NCI-H1694 (cell line): ENCODE measurements around the gene SCUBE1.

ENCODE experiments used
- DNase-seq: peaks from one replicate; lab custom pipeline; 2025; lab: John Stamatoyannopoulos, UW

The SCUBE1 gene

GRCh38 chr22:43257549-43257948 lies 85.6 kb downstream of the SCUBE1 start:
- no peak for DNase-seq

GRCh38 chr22:43256976-43257545 lies 86.1 kb downstream of the SCUBE1 start:
- DNase-seq, result no peak

- no peak for DNase-seq
These were observed 86.6 kb downstream of the SCUBE1 start for GRCh38 chr22:43256569-43256968.

GRCh38 chr22:43255299-43255698 lies 87.9 kb downstream of the SCUBE1 start:
- DNase-seq, result no peak

DNA sequence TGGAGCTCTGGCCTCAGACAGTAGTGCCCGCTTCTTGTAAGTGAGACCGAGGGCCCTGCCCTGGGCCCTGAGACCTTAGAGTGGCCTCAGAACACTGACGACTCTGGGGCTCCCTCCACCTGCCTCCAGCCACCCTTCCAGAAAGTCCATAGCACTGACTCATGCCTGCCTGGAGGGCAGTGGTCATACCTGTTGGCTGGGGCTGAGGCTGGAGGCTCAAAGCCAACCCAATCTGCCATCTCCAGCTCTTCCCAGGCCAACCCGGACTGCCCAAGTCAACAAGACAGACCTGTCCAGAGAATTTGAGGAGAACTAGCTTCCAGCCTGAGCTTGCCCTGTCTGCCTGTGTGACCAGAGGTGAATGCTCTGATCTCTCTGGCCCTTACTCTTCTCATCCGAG lies 89.3 kb downstream of the SCUBE1 start:
- DNase-seq, result no peak

DNA sequence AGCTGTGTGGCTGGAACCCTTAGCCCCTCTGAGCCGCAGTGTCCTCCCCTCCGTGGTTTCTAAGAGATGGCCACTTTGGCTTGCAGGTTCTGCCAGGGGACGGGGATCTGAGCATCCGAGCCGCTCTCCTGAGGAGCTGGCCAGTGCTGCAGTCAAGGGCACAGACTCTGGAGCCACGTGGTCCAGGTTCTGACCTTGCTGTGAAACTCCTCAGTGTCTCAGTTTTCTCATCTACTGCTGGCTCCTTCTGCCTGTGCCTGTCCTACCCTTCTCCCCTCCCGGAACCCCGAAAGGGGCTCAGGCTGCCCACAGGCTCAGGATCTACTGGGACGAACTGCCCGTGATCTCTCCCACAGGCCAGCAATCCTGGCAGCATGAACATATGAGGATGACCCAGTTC lies 90.9 kb downstream of the SCUBE1 start:
- DNase-seq, result no peak

DNA sequence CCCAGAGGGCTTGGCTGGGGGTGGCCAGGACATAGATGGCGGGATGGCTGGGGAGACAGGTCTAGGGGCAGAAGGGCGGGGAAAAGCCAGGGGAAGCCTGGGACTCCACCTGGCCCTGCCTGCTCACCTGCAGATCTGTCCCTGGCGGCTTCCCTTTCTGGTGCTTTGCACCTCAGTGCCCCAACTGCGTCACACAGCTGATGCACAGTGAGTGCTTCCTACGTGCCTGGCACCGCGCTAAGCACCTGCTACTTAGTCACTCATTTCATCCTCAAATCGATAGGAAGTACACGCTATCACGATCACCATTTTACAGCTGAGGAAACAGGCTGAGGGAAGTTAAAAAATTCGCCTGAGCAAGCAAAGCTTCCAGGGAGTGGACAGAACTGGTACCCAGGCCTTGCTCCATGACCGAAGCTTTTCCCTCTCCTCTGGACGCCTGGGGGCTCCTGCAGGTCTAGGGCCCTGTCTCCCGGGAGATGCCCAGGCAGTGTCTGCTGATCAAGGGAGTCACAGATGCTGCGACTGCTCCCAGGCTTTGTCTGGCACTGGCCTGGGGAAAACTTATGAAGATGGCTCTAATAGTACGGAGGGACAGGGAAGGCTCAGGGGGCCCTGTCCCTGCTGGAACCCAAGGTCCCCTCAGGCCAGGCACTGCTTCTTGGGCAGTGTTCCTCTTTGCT lies 93.2 kb downstream of the SCUBE1 start:
- no peak for DNase-seq

GRCh38 chr22:43247546-43248260 lies 95.5 kb downstream of the SCUBE1 start:
- DNase-seq, result no peak

- DNase-seq, result no peak
These were observed 97.0 kb downstream of the SCUBE1 start for GRCh38 chr22:43246188-43246587.

- DNase-seq, result no peak
These were observed 97.5 kb downstream of the SCUBE1 start for GRCh38 chr22:43245717-43246116.

DNA sequence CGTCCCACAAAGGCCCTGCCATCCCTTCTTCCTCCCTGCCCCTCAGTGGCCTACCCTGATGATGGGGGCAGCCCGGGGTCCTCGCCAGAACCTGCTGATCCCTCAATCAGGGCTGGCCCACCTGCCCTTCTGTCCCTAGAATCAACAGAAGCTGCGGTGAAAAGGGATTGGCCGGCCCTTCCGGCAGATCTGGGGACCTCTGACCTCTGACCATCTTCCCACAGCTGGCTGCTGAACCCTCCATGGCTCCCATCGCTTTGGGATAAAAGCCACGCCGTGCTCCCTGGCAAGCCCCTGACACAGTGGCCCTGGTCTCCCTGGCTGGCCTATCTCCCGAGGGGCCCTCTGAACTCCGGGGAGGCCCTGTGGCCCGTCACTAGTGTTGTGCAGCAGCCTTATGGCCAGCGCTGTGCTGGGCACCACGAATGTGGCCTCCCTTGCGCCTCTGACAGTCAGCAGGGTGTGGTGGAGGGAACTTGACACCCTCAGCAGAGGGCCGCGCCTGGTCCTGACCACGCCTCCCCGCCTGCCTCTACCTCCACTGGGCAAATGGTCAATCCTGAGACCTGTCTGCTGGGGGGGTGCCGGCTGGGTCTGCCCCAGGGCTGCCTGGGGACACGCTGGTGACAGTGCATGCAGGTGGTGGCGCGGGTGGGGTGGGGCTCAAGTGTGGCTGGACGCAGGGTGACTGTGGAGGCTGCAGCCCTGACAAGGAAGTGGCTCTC lies 98.2 kb downstream of the SCUBE1 start:
- DNase-seq, result no peak

DNA sequence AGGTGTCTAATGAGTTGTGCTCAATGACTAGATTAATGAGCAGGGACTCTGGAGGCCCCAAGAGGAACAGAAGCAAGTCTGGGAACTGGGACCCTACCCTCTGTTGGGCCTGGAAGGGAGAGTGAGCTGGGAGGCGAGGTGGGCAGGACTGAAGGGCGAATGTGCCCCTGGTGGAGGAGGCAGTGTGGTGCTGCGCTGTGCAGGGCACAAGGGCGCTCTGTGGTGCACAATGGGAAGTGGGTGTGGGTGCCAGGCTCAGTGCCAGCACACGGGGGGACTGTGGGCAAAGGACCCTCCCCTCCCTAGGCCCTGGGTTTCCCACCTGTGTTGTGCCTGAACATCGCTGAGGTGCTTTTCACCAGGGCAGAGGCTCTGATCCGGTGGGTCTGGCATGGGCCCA lies 98.8 kb downstream of the SCUBE1 start:
- no peak for DNase-seq

DNA sequence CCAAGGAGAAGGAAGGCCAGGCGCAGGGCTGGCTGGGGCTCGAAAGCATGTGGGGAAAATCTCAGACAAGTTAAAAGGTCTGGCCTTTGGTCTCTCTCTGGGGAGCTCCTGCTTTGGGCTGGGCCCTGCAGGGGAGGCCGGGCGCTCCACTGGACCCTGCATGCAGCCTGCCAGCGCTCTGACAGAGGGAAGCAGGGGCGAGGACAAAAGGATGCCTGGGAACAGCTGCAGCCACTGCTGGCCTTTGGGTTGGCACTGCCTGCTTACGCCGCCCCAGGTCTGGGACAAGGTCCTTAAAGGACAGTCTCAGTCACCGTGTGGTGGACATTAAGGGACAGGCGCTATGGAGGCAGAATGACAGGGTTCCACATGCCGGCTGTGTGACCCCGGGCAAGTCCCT lies 99.8 kb downstream of the SCUBE1 start:
- DNase-seq, result no peak

DNA sequence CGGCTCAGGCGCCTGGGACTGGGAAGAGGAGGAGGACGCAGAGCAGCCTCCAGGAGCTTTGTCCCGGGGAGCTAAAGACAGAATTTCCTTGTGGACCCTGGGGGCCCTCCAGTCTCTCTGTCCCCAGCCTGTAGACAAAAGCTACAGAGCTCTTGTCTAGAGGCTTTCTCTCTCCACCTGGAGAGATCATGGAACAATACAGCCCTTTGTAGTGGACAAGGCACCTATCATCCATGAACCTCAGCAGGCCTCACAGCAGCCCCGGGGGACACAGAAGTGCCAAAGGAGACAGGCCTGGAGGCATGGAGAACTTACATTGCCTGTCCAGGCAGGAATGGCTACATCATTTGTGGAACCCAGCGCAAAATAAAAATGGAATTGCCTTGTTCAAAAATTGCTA lies 100.5 kb downstream of the SCUBE1 start:
- DNase-seq, result no peak

DNA sequence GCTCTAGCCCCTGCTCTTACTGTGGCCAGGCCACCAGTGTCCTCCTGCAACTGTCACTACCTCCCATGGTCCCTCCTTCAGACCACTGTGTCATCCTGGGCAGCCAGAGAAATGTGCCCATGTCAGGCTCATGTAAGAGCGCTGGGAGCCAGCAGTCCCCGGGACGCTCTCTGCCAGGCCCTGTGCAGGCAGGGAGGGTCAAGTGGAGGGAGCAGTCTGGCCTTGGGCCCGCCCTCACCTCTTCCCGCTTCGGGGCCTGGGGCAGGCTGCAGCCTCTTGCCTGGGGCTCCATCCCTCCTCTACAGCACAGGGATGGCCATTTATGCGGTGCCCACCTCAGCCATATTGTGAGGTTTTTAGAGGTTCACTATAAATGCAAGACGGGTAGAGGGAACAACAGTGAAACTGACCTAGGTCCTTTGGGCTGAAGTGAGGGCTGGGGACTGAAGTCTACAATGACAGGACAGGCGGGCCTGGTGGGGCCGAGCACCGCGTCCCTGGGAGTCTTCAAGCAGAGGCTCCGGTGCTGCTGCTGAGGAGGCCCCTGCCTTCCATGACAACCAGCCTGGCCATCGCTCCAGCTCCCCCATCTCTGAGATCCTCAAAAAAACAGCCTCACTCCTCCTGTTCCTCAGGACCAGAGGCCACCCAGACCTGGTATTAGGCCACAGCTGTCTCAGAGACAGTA lies 101.3 kb downstream of the SCUBE1 start:
- no peak for DNase-seq

DNA sequence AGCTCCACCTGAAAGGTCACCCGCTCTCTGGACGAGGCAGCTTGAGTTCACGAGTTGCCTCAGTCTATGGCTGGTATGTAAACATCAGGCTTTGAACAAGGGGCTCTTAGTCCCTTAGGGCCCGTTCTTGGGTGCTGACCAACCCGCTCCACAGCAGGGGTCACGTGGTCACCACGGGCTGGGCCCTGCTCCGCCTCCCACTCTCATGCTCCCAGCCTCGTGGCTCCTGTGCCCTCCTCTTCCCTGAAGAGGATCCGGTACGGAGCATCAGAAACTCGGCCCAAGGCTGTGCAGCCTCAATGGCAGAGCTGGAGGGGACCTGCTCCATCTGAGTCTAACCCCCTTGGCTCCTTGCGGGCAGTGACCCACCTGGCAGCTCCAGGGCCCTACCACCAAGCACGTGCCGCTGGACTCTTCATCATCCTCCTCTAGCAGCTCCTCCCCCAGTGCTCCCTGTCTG lies 102.0 kb downstream of the SCUBE1 start:
- DNase-seq, result no peak

- no peak for DNase-seq
These were observed 102.6 kb downstream of the SCUBE1 start for GRCh38 chr22:43240614-43241013.

DNA sequence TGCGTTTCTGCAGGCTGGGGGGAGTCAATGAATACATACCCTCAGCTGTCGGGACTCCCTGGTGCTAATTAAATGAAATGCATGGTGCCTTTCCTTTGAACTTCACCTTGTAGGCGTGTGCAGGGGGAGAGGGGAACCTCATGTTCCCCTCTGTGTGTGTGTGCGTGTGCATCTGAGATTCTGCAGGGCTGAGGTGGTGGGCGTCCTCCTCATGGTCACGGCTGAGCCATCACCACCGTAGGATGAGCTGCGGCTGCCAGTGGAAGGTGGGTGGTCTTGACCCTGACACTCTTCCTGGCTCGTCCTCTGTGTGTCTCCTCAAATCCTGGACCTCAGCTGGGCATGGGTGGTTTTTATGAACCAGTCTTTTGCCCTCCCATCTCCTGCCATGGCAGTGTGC lies 103.2 kb downstream of the SCUBE1 start:
- DNase-seq, result no peak

GRCh38 chr22:43239193-43239780 lies 103.9 kb downstream of the SCUBE1 start:
- DNase-seq, result peak; percentile 53

- DNase-seq, result no peak
These were observed 104.6 kb downstream of the SCUBE1 start for GRCh38 chr22:43238526-43239006.

DNA sequence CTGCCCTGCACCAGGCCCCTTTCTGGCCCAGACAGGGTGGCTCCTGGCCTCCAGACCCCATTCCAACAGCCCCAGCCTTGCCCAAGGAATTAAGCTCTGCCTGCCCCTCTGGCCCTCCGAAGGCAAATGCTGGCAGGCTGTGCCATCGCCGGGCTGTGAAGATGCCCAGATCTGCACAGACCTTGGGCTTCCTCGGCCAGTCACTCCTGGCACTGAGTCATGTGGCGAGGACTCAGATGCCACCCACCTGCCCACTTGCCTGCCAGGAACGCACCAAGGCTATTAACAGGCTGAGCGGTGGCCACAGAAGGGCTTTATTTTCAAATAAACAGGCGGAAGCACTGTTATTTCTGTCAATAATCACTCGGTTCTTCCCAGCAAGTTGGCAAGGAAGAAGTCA lies 105.9 kb downstream of the SCUBE1 start:
- no peak for DNase-seq
